Neural crest cell (in vitro differentiated cells): ENCODE results near the gene MRPS24. TPM values are rescaled to one million over a fixed set of nuclear protein-coding genes. Genes with fewer than 3 reads are reported as not detected.

Source experiments
- DNase-seq: peaks from one replicate; pipeline ENCODE4 v3.0.0; 2021; ENCODE audit warnings: low read depth, mixed read lengths, low spot score
- H3K27ac Mint-ChIP-seq: one replicate; pipeline ENCODE4 v1.8.0; 2021; ENCODE audit warnings: mild to moderate bottlenecking, mixed read lengths; ENCODE audit not compliant: unreplicated experiment
- H3K27me3 Mint-ChIP-seq: 2 replicates; pipeline ENCODE4 v1.8.0; 2021; ENCODE audit warnings: low read depth, mild to moderate bottlenecking, mixed read lengths
- H3K36me3 Mint-ChIP-seq: 2 replicates; pipeline ENCODE4 v1.8.0; 2021; ENCODE audit warnings: low read depth, mild to moderate bottlenecking, mixed read lengths
- H3K4me1 Mint-ChIP-seq: 2 replicates; pipeline ENCODE4 v1.8.0; 2021; ENCODE audit warnings: mixed read lengths
- H3K4me3 Mint-ChIP-seq: one replicate; pipeline ENCODE4 v1.8.0; 2021; ENCODE audit warnings: mild to moderate bottlenecking, mixed read lengths
- H3K9me3 Mint-ChIP-seq: 2 replicates; pipeline ENCODE4 v1.8.0; 2021; ENCODE audit warnings: mixed read lengths
- total RNA-seq: library from RNA; stranded (reverse); gene quantifications from 2 replicates; pipeline ENCODE4 v1.2.1, GENCODE V29; 2021
- TF ChIP-seq, protein P1 (sequence below): fragments of 200-600 bp; sonication (generic); conservative IDR thresholded peaks from 2 replicates; pipeline ENCODE4 v1.5.0; 2021; ENCODE audit warnings: antibody characterized with exemption, mild to moderate bottlenecking

The MRPS24 gene
- total RNA-seq, 1 donor from 2014 or later: 109 TPM

DNA sequence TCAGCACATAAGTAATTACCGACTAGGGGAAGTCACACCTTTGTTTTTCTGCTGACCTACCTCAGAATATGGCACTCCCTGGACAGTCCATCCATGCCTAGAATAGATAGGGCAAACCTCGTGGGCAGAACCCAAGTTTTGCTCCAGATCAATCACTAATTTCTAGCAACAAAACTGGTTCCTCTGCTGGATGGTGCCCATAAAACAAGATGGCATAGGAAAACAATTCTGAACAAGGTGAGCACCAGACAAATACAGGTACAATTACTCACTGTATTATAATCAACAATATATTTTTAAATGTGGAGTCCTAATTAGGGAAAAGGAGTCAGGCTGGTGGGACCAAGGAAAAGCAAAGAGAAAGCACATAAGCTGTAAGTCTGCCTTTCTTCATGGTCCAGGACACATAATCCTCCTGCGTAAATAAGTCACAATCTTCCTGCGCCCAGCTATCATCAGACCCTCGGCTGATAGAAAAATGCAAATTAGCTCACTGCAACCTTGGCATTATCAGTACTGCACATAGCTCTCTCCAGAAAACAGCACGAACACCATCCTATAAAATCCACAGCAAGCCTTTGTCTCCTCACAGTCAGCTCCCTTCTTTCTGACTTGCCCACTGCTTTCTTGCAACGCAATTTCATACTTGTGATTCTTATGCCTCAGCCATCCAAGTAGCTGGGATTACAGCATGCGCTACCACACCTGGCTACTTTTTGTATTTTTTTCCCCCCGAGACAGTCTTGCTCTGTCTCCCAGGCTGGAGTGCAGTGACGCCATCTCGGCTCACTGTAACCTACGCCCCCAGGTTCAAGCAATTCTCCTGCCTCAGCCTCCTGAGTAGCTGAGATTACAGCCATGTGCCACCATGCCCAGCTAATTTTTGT lies 22.0 kb upstream of the MRPS24 start:
- Mint-ChIP-seq H3K4me3 (no peak overlapping the region), H3K4me1 (peaks cover 6% of the 10 kb centered on the region), H3K27me3 (no peaks in the 10 kb centered on the region), H3K27ac (peak overlapping the region; percentile 12), H3K36me3 (peaks cover 5% of the 10 kb centered on the region), H3K9me3 (no peaks in the 10 kb centered on the region)
- TF ChIP-seq, protein P1, sequence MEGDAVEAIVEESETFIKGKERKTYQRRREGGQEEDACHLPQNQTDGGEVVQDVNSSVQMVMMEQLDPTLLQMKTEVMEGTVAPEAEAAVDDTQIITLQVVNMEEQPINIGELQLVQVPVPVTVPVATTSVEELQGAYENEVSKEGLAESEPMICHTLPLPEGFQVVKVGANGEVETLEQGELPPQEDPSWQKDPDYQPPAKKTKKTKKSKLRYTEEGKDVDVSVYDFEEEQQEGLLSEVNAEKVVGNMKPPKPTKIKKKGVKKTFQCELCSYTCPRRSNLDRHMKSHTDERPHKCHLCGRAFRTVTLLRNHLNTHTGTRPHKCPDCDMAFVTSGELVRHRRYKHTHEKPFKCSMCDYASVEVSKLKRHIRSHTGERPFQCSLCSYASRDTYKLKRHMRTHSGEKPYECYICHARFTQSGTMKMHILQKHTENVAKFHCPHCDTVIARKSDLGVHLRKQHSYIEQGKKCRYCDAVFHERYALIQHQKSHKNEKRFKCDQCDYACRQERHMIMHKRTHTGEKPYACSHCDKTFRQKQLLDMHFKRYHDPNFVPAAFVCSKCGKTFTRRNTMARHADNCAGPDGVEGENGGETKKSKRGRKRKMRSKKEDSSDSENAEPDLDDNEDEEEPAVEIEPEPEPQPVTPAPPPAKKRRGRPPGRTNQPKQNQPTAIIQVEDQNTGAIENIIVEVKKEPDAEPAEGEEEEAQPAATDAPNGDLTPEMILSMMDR: no peak
- no peak for DNase-seq

DNA sequence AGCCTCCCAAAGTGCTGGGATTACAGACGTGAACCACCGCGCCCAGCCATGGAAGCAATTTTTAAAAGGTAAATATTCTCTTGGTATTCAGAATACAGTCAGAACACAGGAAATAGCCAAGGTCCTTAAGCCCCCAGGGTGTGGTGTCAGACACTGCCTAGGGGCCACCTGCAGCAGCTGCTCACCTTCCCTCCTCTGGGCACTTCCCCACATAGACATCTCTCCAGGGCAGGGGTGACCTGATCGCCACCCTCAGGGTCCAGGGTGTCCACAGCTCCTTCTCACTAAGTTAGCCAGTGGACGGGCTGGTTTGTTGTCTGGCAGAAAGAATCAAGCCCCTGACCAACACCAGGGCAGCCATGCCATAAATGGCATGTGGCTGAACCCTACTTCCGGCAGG lies 21.2 kb upstream of the MRPS24 start:
- Mint-ChIP-seq H3K9me3 (no peaks in the 10 kb centered on the region), H3K27ac (no peak overlapping the region), H3K4me1 (peaks cover 6% of the 10 kb centered on the region), H3K27me3 (no peaks in the 10 kb centered on the region), H3K36me3 (peaks cover 5% of the 10 kb centered on the region), H3K4me3 (no peak overlapping the region)
- no peak for DNase-seq
- TF ChIP-seq, protein P1: no peak

DNA sequence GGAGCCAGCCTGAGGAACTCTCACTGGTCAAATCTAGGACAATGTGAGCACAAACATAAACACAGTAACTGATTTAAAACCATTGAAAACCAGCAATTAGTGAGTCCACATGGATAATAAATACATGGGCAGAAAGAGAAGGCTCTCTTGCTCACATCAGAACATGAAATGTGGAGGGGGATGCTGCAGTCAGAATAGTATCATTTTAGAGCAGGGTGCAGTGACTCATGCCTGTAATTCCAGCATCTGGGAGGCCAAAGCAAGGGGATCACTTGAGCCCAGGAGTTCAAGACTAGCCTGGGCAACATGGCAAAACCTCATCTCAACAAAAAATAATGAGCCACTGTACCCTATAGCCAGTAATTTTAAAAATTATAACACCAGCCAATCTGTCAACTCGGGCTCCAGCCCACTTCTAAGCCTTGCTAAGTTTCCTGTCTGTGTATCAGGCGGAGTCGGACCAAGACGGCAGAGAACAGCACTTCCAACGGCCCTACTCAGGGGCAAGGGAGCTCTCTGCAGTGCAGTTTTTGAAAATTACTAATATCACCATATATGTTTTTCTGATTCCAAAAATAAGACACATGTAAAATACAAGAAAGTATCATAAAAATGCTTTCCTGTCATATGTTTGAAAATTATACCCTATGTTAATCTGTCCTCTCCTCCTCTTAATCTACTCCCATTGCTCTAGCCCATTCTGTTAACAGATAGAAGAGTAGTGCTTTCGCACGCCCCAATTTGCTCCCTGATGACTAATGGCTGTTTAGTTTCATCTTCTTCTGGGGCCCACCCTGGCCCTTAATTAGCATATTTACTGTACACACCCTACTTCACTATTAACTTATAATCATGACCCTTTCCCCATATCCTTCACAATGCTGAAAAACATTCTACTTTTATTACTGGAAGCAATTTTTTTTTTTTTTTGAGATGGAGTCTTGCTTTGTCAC lies 20.0 kb upstream of the MRPS24 start:
- no peak for DNase-seq
- H3K27ac Mint-ChIP-seq: peak overlapping the region; percentile 1
- H3K9me3 Mint-ChIP-seq: no peaks in the 10 kb centered on the region
- no peaks in the 10 kb centered on the region for H3K36me3 Mint-ChIP-seq
- H3K4me1 Mint-ChIP-seq: no peaks in the 10 kb centered on the region
- H3K27me3 Mint-ChIP-seq: no peaks in the 10 kb centered on the region
- H3K4me3 Mint-ChIP-seq: no peak overlapping the region
- TF ChIP-seq, protein P1: no peak

DNA sequence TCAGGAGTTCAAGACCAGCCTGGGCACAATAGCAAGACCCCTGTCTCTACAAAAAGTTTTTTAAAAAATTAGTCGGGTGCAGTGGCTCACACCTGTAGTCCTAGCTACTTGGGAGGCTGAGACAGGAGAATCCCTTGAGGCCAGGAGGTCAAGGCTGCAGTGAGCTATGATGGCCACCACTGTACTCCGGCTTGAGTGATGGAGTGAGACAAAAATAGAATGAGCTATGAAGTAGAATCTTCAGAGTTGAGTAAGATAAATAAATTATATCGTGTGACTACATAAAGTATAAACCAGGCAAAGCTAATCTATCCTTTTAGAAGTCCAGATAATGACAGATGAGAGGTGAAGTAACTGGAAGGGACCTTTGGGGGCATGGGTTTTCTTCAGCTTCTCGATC lies 15.3 kb upstream of the MRPS24 start:
- Mint-ChIP-seq H3K4me3 (no peak overlapping the region), H3K36me3 (peaks cover 17% of the 10 kb centered on the region), H3K27ac (no peak overlapping the region), H3K9me3 (no peaks in the 10 kb centered on the region), H3K27me3 (no peaks in the 10 kb centered on the region), H3K4me1 (no peaks in the 10 kb centered on the region)
- TF ChIP-seq, protein P1: no peak
- DNase-seq: no peak

DNA sequence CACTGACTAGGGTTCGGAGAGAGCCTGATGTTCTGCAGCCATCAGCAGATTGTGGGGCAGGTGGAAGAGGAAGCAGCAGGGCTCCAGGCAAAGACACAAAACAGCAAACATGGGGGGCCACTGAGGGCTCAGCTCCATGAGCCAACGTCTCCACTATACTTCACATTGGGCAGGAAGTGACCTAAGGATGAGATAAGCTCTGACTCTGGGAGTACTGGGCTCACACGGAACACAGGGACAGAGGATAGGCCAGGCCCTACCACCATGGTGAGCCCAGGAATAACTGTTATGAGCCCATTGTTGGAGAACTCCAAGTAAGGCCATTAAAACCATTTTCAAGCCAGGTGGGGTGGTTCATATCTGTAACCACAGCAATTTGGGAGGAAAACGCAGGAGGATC lies 14.9 kb upstream of the MRPS24 start:
- no peak for DNase-seq
- no peak overlapping the region for H3K27ac Mint-ChIP-seq
- H3K4me1 Mint-ChIP-seq: no peaks in the 10 kb centered on the region
- TF ChIP-seq, protein P1: no peak
- H3K27me3 Mint-ChIP-seq: no peaks in the 10 kb centered on the region
- no peak overlapping the region for H3K4me3 Mint-ChIP-seq
- H3K36me3 Mint-ChIP-seq: peaks cover 17% of the 10 kb centered on the region
- no peaks in the 10 kb centered on the region for H3K9me3 Mint-ChIP-seq
